ENCODE results near the gene MAP7D1. TPM values are rescaled to one million over a fixed set of nuclear protein-coding genes. Genes with fewer than 3 reads are reported as not detected.
"Not testable (repeated sequence)": the region's sequence is repeated elsewhere in the genome, so short reads cannot be mapped to it uniquely, and the experiment has no call there.

Gene MAP7D1
- total RNA-seq, 4 donors from 2014 or later: 115 to 171 (median 153) TPM

DNA sequence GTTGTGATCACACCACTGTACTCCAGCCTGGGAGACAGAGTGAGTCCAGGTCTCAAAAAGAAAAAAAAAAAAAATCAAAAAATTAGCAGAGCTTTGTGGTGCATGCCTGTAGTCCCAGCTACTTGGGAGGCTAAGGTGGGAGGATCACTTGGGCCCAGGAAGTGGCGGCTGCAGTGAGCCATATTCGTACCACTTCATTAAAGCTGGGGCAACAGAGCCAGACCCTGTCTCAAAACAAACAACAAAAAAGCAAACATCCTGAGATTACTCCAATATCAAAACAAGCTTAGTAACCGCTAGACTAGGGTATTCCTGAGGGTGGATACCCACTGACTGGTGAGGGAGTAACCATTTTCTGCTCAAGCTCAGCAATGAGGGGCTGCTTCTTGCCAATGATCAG is 55.3 kb downstream of the MAP7D1 start:
- intact Hi-C loops (cut with DNase I; ENCODE audit: low total_unique reads): no loop called here
- WGBS, 2 donors: 92 to 97% methylated on average over 3 of the region's 3 CpGs
- H3K4me3 ChIP-seq (ENCODE audit: low read depth, poor library complexity, severe bottlenecking): no peak overlapping the region
- no peak for TF ChIP-seq POLR2A (IDR thresholded peaks at IDR 0.05)
- TF ChIP-seq, protein P1, sequence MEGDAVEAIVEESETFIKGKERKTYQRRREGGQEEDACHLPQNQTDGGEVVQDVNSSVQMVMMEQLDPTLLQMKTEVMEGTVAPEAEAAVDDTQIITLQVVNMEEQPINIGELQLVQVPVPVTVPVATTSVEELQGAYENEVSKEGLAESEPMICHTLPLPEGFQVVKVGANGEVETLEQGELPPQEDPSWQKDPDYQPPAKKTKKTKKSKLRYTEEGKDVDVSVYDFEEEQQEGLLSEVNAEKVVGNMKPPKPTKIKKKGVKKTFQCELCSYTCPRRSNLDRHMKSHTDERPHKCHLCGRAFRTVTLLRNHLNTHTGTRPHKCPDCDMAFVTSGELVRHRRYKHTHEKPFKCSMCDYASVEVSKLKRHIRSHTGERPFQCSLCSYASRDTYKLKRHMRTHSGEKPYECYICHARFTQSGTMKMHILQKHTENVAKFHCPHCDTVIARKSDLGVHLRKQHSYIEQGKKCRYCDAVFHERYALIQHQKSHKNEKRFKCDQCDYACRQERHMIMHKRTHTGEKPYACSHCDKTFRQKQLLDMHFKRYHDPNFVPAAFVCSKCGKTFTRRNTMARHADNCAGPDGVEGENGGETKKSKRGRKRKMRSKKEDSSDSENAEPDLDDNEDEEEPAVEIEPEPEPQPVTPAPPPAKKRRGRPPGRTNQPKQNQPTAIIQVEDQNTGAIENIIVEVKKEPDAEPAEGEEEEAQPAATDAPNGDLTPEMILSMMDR (IDR thresholded peaks at IDR 0.05): no peak
- no peak for DNase-seq (ENCODE audit: low spot score in 2 of 2)

DNA sequence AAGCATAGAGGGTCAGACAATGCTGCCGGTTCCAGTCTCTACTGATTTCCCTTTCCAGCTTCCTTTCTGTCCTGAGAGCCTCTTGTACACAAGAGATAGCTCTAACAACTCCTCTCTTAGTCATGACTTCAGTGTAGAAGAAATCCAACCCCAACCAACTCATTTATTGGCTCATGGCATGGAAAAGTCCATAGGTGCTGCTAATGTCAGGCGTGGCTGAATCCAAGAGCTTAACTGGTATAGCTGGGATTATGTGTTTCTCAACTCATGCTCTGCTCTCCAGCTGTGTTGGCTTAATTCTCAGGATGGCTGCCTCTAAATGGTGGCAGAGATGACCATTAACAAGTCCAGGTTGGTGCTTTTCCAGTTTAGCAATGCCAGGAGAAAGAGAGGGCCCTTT is 55.9 kb downstream of the MAP7D1 start:
- TF ChIP-seq, protein P1 (IDR thresholded peaks at IDR 0.05): no peak
- no peak for TF ChIP-seq POLR2A (IDR thresholded peaks at IDR 0.05)
- intact Hi-C loops (cut with DNase I; ENCODE audit: low total_unique reads): no loop called here
- DNase-seq (ENCODE audit: low spot score in 2 of 2): no peak
- H3K4me3 ChIP-seq (ENCODE audit: low read depth, poor library complexity, severe bottlenecking): no peak overlapping the region
- 60 to 77% methylated on average over 2 of the region's 2 CpGs for WGBS, 2 donors

DNA sequence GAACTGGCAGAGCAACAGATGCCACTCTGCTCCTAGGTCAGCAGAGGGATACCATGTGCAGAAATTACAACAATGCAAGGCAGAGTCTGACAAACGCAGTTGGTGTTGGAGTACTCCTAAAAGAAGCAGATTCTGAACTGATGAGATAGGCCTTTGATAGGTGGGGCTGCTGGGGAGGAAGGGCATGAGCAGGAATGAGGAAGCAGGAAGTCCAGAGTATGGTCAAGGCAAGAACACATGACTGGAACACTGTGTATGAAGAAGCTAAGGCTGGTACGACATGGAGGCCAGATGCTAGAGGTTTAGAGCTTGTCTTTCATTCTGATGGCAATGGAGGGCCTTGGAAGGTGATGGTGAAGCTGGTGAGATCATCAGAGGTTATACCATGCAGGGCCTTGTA is 56.8 kb downstream of the MAP7D1 start:
- intact Hi-C loops (cut with DNase I; ENCODE audit: low total_unique reads): no loop called here
- no peak for DNase-seq (ENCODE audit: low spot score in 2 of 2)
- no peak overlapping the region for H3K4me3 ChIP-seq (ENCODE audit: low read depth, poor library complexity, severe bottlenecking)
- TF ChIP-seq, protein P1 (IDR thresholded peaks at IDR 0.05): no peak
- TF ChIP-seq POLR2A (IDR thresholded peaks at IDR 0.05): no peak
- WGBS, 2 donors: 78 to 83% methylated on average over 2 of the region's 2 CpGs

DNA sequence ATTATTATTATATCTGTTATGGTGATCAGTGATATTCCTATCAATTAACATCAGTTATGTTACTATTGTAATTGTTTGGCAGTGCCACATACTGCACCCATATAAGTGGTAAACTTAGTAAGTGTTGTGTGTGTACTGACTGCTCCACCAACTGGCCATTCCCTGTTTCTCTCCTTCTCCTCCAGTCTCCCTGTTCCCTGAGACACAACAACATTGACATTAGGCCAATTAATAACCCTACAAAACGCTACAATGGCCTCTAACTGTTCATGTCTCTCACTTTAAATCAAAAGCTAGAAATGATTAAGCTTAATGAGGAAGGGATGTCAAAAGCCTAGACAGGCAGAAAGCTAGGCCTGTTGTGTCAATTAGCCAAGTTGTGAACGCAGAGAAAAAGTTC is 61.7 kb downstream of the MAP7D1 start:
- intact Hi-C loops (cut with DNase I; ENCODE audit: low total_unique reads): no loop called here
- DNase-seq (ENCODE audit: low spot score in 2 of 2): no peak
- no peak overlapping the region for H3K4me3 ChIP-seq (ENCODE audit: low read depth, poor library complexity, severe bottlenecking)
- no peak for TF ChIP-seq POLR2A (IDR thresholded peaks at IDR 0.05)
- TF ChIP-seq, protein P1 (IDR thresholded peaks at IDR 0.05): no peak
- WGBS, 2 donors: 39 to 45% methylated on average over 2 of the region's 2 CpGs

DNA sequence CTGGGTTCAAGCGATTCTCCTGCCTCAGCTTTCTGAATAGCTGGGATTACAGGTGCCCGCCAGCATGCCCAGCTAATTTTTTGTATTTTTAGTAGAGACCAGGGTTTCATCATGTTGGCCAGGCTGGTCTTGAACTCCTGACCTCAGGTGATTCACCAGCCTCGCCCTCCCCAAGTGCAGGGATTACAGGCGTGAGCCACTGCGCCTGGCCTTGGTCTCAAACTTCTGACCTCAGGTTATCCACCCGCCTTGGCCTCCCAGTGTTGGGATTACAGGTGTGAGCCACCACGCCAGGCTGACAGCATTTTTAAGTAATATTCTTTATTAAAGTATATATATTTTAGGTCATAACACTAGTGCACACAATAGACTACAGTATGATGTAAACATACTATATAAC is 65.9 kb downstream of the MAP7D1 start:
- WGBS, 2 donors: 91 to 93% methylated on average over 7 of the region's 7 CpGs

DNA sequence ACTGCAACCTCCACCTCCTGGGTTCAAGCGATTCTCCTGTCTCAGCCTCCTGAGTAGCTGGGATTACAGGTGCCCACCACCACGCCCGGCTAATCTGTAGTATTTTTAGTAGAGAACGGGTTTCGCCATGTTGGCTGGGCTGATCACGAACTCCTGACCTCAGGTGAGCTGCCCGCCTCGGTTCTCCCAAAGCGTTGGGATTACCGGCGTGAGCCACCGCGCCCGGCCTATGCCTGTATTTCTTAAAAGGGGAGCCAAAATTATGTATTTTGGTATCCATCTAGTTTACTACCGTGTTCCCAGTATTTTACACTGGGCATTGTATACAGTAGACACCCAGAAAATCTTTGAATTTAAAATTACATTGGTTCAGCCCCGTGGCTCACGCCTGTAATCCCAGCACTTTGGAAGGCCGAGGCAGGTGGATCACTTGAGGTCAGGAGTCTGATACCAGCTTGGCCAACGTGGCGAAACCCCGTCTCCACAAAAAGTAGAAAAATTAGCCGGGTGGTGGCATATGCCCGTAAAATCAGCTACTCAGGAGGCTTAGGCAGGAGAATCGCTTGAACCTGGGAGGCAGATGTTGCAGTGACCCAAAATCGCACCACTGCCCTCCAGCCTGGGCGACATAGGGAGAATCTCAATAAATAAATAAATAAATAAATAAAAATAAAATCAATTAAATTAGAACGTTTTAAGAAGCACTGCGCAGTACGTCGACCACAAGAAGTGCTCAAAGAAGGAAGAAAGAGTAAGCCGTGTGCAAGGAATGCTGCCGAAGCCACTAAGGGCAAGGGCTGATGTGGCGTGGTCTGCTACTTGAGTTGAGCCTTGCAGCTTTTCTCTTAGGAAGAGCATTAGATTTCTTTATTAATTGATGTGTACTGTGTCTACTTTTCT is 66.8 kb downstream of the MAP7D1 start:
- WGBS, 2 donors: 82 to 84% methylated on average over 33 of the region's 33 CpGs
- peak in 1 of 2 donors; percentile 84 for DNase-seq (ENCODE audit: low spot score in 2 of 2)
- TF ChIP-seq POLR2A (IDR thresholded peaks at IDR 0.05): no peak
- TF ChIP-seq, protein P1 (IDR thresholded peaks at IDR 0.05): no peak
- intact Hi-C loops (cut with DNase I; ENCODE audit: low total_unique reads): no loop called here
- no peak overlapping the region for H3K4me3 ChIP-seq (ENCODE audit: low read depth, poor library complexity, severe bottlenecking)

More for the DNA sequence above, 65.9 kb downstream of the MAP7D1 start:
- intact Hi-C loops (cut with DNase I; ENCODE audit: low total_unique reads); H3K4me3 ChIP-seq (ENCODE audit: low read depth, poor library complexity, severe bottlenecking): not testable (repeated sequence)
- peak in 1 of 2 donors; percentile 79 for DNase-seq (ENCODE audit: low spot score in 2 of 2)
